Measurements from ENCODE around the gene NUAK1. TPM values are rescaled to one million over a fixed set of nuclear protein-coding genes. Genes with fewer than 3 reads are reported as not detected.

NUAK1 gene
- total RNA-seq, 2 donors from 2014 or later: 5.3 to 9.1 TPM

DNA sequence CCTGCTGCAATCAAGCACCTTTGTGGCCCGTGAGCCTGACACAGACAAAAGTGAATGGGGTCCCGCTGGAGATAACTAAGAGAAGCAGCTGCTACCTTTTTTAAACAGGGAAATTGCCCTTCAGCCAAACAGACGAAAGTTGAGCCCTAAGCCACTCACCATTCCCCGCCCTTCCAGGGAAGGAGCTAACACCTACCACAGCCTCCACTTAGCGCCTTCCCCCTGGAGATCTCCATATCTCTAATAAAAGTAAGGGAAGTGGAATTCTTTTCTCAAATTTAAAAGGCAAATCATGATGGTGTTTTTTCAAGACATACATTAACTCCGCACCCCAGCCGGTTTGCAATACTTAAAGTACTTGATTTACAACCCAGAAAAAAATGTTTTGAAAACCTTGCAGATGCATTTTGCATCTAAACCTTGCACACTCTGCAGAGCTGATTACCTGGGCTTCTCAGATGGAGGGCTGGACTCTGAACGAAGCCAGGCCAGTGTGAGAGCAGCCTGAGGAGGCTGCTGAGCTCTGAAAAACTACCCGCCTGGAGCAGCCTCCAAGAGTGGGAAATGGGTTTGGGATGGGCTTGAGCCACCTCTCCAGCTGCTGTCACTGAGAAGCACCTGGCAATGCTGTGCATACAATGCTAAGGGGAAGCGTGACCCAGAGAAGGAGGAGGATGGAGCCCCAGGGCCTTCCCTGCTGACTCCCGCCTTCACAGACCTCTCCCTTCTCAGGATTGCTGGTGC, 10.0 kb downstream of the NUAK1 start:
- ATAC-seq (no peak), DNase-seq (no peak)
- peaks cover 26% of the 10 kb centered on the region for H3K4me1 ChIP-seq
- H3K9me3 ChIP-seq: no peaks in the 10 kb centered on the region
- no peak overlapping the region for H3K27ac ChIP-seq
- no peaks in the 10 kb centered on the region for H3K36me3 ChIP-seq (replicated peaks in 1 of 2; ENCODE audit: insufficient read depth in 1 of 2, low read depth in 2 of 2)
- H3K4me3 ChIP-seq: no peak overlapping the region
- intact Hi-C loops (cut with DNase I): no loop called here
- no peak for TF ChIP-seq POLR2A (IDR thresholded peaks at IDR 0.05)
- TF ChIP-seq, protein P1, sequence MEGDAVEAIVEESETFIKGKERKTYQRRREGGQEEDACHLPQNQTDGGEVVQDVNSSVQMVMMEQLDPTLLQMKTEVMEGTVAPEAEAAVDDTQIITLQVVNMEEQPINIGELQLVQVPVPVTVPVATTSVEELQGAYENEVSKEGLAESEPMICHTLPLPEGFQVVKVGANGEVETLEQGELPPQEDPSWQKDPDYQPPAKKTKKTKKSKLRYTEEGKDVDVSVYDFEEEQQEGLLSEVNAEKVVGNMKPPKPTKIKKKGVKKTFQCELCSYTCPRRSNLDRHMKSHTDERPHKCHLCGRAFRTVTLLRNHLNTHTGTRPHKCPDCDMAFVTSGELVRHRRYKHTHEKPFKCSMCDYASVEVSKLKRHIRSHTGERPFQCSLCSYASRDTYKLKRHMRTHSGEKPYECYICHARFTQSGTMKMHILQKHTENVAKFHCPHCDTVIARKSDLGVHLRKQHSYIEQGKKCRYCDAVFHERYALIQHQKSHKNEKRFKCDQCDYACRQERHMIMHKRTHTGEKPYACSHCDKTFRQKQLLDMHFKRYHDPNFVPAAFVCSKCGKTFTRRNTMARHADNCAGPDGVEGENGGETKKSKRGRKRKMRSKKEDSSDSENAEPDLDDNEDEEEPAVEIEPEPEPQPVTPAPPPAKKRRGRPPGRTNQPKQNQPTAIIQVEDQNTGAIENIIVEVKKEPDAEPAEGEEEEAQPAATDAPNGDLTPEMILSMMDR (IDR thresholded peaks at IDR 0.05): no peak
- WGBS, 2 donors: 84 to 85% methylated on average over 11 of the region's 11 CpGs
- no peaks in the 10 kb centered on the region for H3K27me3 ChIP-seq

DNA sequence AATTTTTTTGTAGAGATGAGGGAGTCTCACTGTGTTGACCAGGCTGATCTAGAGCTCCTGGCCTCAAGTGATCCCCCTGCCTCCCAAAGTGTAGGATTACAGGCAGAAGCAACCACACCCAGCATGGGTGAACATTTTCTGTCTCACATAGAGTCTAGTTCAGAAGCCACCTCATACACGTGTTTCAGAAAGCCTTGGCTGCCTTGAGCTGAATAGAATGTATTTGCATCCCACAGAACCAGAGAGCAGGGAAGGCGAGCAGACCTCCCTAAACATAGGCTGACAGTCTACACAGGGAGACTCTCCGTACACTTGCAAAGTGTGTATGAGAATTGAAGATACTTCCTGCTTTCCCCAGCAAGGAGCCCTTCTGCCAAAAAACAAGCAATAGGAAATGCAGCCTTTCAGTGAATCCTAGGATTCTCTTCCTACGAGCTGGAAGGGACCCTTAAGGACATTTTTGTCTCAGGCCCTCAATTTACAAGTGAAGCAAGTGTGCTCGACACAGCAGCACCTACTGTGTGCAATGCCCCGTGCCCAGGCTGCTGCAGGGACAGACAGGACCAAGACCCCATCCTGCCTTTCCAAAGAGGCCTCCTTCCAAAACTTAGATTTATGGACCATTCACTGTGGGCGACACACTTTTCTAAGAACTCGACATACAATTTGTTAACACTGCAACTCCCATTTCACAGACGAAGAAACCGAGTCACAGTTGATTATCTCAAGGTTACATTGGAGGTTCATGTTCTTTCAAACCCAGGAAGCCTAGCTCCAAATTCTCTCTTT, 11.2 kb downstream of the NUAK1 start:
- peaks cover 20% of the 10 kb centered on the region for H3K4me1 ChIP-seq
- H3K27me3 ChIP-seq: no peaks in the 10 kb centered on the region
- no peak overlapping the region for H3K4me3 ChIP-seq
- TF ChIP-seq, protein P1 (IDR thresholded peaks at IDR 0.05): no peak
- TF ChIP-seq POLR2A (IDR thresholded peaks at IDR 0.05): no peak
- DNase-seq: no peak
- no peak overlapping the region for H3K27ac ChIP-seq
- H3K9me3 ChIP-seq: no peaks in the 10 kb centered on the region
- intact Hi-C loops (cut with DNase I): no loop called here
- H3K36me3 ChIP-seq (replicated peaks in 1 of 2; ENCODE audit: insufficient read depth in 1 of 2, low read depth in 2 of 2): no peaks in the 10 kb centered on the region
- ATAC-seq: no peak
- WGBS, 2 donors: 77 to 78% methylated on average over 10 of the region's 10 CpGs

DNA sequence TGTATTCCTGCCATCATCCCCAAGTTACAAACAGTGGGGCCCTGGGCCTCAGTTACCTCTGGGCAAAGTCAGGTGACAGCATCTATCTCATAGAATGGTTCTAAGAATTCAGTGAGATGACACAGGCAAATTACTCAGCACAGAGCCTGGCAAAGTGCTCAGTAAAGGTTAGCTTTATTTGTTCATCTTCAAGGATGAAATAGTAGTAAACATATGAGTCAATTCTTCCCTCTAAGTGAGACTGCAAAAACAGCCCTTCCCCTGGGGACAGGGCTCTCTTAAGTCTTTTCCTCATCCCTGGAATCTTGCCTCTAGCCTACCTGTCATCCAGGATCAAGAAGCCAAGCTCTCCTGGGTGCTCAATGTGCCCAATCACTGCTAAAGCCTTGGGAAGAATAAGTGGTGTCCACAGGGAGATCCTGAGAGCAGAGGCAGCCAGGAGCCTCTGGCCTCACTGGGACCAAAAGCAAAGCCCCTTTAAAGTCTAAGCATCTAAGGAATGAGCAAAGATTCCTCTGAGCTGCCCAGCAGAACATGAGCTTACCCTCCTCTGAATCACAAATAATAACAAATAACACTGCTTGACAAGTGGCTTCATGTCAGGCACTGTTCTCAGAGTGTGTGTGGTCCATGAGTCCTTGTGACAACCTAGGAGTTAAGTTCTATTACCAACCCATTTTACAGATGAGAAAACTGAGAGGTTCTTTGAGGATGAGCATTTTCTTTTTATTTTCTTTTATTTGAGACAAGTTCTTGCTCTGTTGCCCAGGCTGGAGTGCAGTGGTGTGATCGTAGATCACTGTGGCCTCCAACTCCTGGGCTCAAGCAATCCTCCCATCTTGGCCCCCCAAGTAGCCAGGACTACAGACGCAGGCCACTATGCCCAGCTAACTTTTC, 12.1 kb downstream of the NUAK1 start:
- intact Hi-C loops (cut with DNase I): no loop called here
- 88 to 89% methylated on average over 2 of the region's 2 CpGs for WGBS, 2 donors
- no peaks in the 10 kb centered on the region for H3K36me3 ChIP-seq (replicated peaks in 1 of 2; ENCODE audit: insufficient read depth in 1 of 2, low read depth in 2 of 2)
- H3K27ac ChIP-seq: no peak overlapping the region
- no peaks in the 10 kb centered on the region for H3K27me3 ChIP-seq
- H3K9me3 ChIP-seq: no peaks in the 10 kb centered on the region
- no peak overlapping the region for H3K4me3 ChIP-seq
- H3K4me1 ChIP-seq: peaks cover 11% of the 10 kb centered on the region
- TF ChIP-seq POLR2A (IDR thresholded peaks at IDR 0.05): no peak
- TF ChIP-seq, protein P1 (IDR thresholded peaks at IDR 0.05): no peak
- ATAC-seq: no peak
- DNase-seq: no peak

DNA sequence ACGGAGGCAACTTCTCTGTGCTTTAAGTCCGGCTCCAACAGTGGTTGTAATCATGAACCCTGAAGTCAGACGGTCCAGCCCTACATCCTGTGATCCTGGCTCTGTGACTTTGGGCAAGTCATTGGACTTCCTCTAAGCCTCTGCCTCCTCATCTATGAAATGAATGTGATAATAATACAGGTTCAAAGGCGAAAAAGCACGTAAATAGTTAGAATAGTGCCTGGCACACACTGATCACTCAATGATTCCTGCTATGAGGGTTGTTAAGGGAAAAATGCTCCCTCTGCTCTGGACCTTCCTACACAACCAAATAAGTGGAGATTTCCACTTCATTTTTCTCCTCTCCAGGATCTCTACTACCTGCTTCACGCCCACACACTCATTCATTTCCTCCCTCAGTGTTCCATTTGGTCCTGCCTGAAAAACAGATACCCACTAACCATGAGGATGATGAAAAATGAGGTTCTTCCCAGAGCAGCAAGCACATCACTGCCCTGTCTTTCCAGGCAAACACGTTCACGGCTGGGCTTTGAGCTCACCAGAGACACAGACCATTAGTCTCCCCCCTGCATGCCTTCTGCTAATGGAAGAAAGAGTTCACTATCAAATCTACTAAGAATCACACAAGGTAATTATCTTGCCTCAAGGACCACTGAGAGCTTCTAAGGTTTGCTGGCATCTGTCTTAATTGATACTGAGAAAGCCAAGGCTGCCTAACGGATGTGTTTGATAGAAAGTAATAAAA, 13.2 kb downstream of the NUAK1 start:
- WGBS, 2 donors: 80 to 85% methylated on average over 9 of the region's 9 CpGs
- no peak overlapping the region for H3K4me3 ChIP-seq
- DNase-seq (no peak), ATAC-seq (no peak)
- H3K9me3 ChIP-seq: no peaks in the 10 kb centered on the region
- H3K27me3 ChIP-seq: no peaks in the 10 kb centered on the region
- peaks cover 6% of the 10 kb centered on the region for H3K4me1 ChIP-seq
- H3K36me3 ChIP-seq (replicated peaks in 1 of 2; ENCODE audit: insufficient read depth in 1 of 2, low read depth in 2 of 2): no peaks in the 10 kb centered on the region
- TF ChIP-seq POLR2A (IDR thresholded peaks at IDR 0.05): no peak
- TF ChIP-seq, protein P1 (IDR thresholded peaks at IDR 0.05): no peak
- intact Hi-C loops (cut with DNase I): no loop called here
- no peak overlapping the region for H3K27ac ChIP-seq
